GM23338 (cell line): ENCODE data around the gene WNT11. TPM values are rescaled to one million over a fixed set of nuclear protein-coding genes. Genes with fewer than 3 reads are reported as not detected.

Experiments
- ATAC-seq: fragments of 200-7000 bp; cut with Tn5 transposase; 3 replicates; pipeline ENCODE4 v1.9.1; 2020
- DNase-seq: peaks from one replicate; pipeline ENCODE4 v3.0.0-alpha.2; 2015; ENCODE audit warnings: low spot score
- H2AFZ ChIP-seq: fragments of 200-600 bp; sonication (generic); 2 replicates; pipeline ENCODE4 v1.8.0; 2016; ENCODE audit warnings: antibody characterized with exemption, mild to moderate bottlenecking, moderate library complexity
- H3F3A ChIP-seq: fragments of 200-600 bp; sonication (generic); replicated peaks from 2 replicates; pipeline ENCODE4 v1.8.0; 2017; ENCODE audit warnings: antibody characterized with exemption, mixed run types, low read depth
- H3K27ac ChIP-seq: fragments of 200-600 bp; sonication (generic); 2 replicates; pipeline ENCODE4 v1.6.1; 2016; ENCODE audit warnings: low read depth
- H3K27me3 ChIP-seq: fragments of 200-600 bp; sonication (generic); 2 replicates; pipeline ENCODE4 v1.8.0; 2016; ENCODE audit warnings: mild to moderate bottlenecking, mixed run types, moderate library complexity; ENCODE audit not compliant: insufficient read depth
- H3K36me3 ChIP-seq: fragments of 200-600 bp; sonication (generic); 2 replicates; pipeline ENCODE4 v1.8.0; 2016; ENCODE audit warnings: mild to moderate bottlenecking; ENCODE audit not compliant: insufficient read depth
- H3K4me1 ChIP-seq: fragments of 200-600 bp; sonication (generic); 2 replicates; pipeline ENCODE4 v1.8.0; 2016; ENCODE audit warnings: mild to moderate bottlenecking, moderate library complexity; ENCODE audit not compliant: insufficient read depth
- H3K4me2 ChIP-seq: fragments of 200-600 bp; sonication (generic); 2 replicates; pipeline ENCODE4 v1.7.1; 2017; ENCODE audit warnings: mixed run types
- H3K4me3 ChIP-seq: fragments of 200-600 bp; sonication (generic); 2 replicates; pipeline ENCODE4 v1.6.1; 2016; ENCODE audit warnings: mixed run types
- H3K79me2 ChIP-seq: fragments of 200-600 bp; sonication (generic); replicated peaks from 2 replicates; pipeline ENCODE4 v1.8.0; 2017; ENCODE audit warnings: mild to moderate bottlenecking; ENCODE audit not compliant: insufficient read depth
- H3K9me2 ChIP-seq: fragments of 200-600 bp; sonication (generic); 2 replicates; pipeline ENCODE4 v1.8.0; 2017; ENCODE audit not compliant: insufficient read depth
- H4K20me1 ChIP-seq: fragments of 200-600 bp; sonication (generic); replicated peaks from 2 replicates; pipeline ENCODE4 v1.8.0; 2017; ENCODE audit warnings: mild to moderate bottlenecking; ENCODE audit not compliant: insufficient read depth
- H3K27ac Mint-ChIP-seq: 2 replicates; pipeline ENCODE4 v1.8.0; 2020; ENCODE audit warnings: inconsistent platforms, mild to moderate bottlenecking, moderate library complexity, mixed read lengths
- H3K27me3 Mint-ChIP-seq: 3 replicates; pipeline ENCODE4 v1.8.0; 2022; ENCODE audit warnings: low read depth, mild to moderate bottlenecking, moderate library complexity, mixed read lengths, inconsistent platforms; ENCODE audit not compliant: insufficient read depth, poor library complexity
- H3K36me3 Mint-ChIP-seq: 3 replicates; pipeline ENCODE4 v1.8.0; 2021; ENCODE audit warnings: low read depth, mild to moderate bottlenecking, inconsistent platforms, moderate library complexity, mixed read lengths
- H3K4me1 Mint-ChIP-seq: 3 replicates; pipeline ENCODE4 v1.8.0; 2020; ENCODE audit warnings: mild to moderate bottlenecking, inconsistent platforms, mixed read lengths
- H3K4me3 Mint-ChIP-seq: 3 replicates; pipeline ENCODE4 v1.8.0; 2021; ENCODE audit warnings: moderate library complexity, mild to moderate bottlenecking, inconsistent platforms, mixed read lengths
- H3K9me3 Mint-ChIP-seq: 3 replicates; pipeline ENCODE4 v1.8.0; 2020; ENCODE audit warnings: moderate library complexity, mild to moderate bottlenecking, inconsistent platforms, mixed read lengths
- JUNB ChIP-seq: IDR thresholded peaks from one replicate; pipeline ENCODE4 v1.6.1; 2016; ENCODE audit warnings: antibody characterized with exemption; ENCODE audit not compliant: unreplicated experiment
- NANOG ChIP-seq: IDR thresholded peaks from 2 replicates; pipeline ENCODE4 v1.6.1; 2016; ENCODE audit warnings: antibody characterized with exemption, borderline replicate concordance
- STAT1 ChIP-seq: IDR thresholded peaks from one replicate; pipeline ENCODE4 v1.6.1; 2016; ENCODE audit warnings: antibody characterized with exemption; ENCODE audit not compliant: unreplicated experiment
- ZNF331 ChIP-seq: fragments of 250-450 bp; sonication (Bioruptor Pico); IDR thresholded peaks from 2 replicates; pipeline ENCODE4 v1.5.0; 2020; ENCODE audit warnings: low read depth, mild to moderate bottlenecking, moderate library complexity
- ZNF462 ChIP-seq: fragments of 250-450 bp; sonication (Bioruptor Pico); IDR thresholded peaks from 2 replicates; pipeline ENCODE4 v1.5.0; 2020; ENCODE audit warnings: mild to moderate bottlenecking, moderate library complexity
- polyA plus RNA-seq: library from polyadenylated mRNA; unstranded; fragments of >200 nt; fragmentation: Nextera tagmentation; extraction: Ambion mirVana; gene quantifications from 2 replicates; pipeline ENCODE4 v1.2.1, GENCODE V29; 2016
- total RNA-seq: library from RNA; depleted of rRNA; stranded (reverse); fragments of >200 nt; shearing (Covaris generic); gene quantifications from 2 replicates; pipeline ENCODE4 v1.2.3, GENCODE V29; 2014
- TF ChIP-seq, protein P1 (sequence below): IDR thresholded peaks from one replicate; pipeline ENCODE4 v1.6.1; 2018; ENCODE audit warnings: antibody characterized with exemption; ENCODE audit not compliant: unreplicated experiment

Gene WNT11
- total and polyA plus RNA-seq, 2 experiments from 2014 or later, result 0.44 to 0.56 TPM

DNA sequence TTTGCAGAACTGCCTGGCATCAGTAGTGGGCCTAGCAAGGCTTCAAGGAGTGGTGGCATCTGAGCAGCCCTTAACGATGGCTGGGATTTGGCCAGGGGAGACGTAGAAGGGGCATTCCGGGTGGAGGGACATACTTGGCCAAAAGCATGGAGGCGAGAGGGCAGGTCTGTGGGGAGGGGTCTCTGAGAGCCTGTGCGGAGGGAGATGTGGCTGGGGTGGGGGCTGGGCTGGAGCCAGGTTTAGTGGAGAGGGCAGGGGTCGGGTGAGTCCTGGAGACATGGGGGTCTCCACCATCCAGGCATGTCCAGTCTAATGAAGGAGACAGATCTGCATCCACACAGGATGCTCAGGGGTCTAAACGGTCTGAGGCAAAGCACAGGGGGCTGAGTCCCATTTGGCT, 34.4 kb upstream of the WNT11 start (continued):
- no peak for TF ChIP-seq ZNF462

DNA sequence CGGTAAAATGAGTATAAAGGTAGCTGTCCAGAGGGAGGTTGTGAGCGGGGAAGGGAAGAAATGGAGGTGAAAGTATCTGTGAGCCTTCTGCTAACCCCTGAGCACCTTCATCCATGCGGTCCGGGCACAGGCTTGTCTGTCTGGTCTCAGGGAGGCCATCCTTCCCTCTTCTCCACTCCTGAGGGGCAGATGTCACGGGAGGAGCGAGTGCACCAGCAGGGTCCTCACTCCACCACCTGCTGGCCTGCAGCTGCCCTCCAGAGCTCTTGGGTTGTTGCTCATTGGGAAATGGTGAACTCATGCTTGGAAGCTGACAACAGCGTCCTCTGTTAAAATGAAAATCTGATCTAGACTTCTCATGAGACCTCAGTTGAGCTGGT, 33.8 kb upstream of the WNT11 start:
- no peak for ATAC-seq
- Mint-ChIP-seq H3K4me3 (no peak overlapping the region), H3K27me3 (peaks cover 40% of the 10 kb centered on the region), H3K4me1 (peaks cover 20% of the 10 kb centered on the region; the same call in 2 of the 3 replicates), H3K27ac (no peak overlapping the region), H3K36me3 (peaks cover 4% of the 10 kb centered on the region; the same call in 2 of the 3 replicates), H3K9me3 (peaks cover 10% of the 10 kb centered on the region)
- DNase-seq, result no peak
- H3K36me3 ChIP-seq, result no peaks in the 10 kb centered on the region
- H3K4me1 ChIP-seq, result peaks cover 10% of the 10 kb centered on the region; the same call in 1 of the 2 replicates
- no peaks in the 10 kb centered on the region for H3K9me2 ChIP-seq
- no peak overlapping the region for H3K4me2 ChIP-seq
- no peaks in the 10 kb centered on the region for H4K20me1 ChIP-seq
- H3F3A ChIP-seq, result 0 out of 2 replicates have a peak, but pooled peaks cover 3% of the 10 kb centered on the region
- no peak overlapping the region for H3K27ac ChIP-seq
- peaks cover 27% of the 10 kb centered on the region for H3K27me3 ChIP-seq
- H2AFZ ChIP-seq, result no peak overlapping the region
- no peak overlapping the region for H3K4me3 ChIP-seq
- H3K79me2 ChIP-seq, result no peaks in the 10 kb centered on the region
- TF ChIP-seq, protein P1, sequence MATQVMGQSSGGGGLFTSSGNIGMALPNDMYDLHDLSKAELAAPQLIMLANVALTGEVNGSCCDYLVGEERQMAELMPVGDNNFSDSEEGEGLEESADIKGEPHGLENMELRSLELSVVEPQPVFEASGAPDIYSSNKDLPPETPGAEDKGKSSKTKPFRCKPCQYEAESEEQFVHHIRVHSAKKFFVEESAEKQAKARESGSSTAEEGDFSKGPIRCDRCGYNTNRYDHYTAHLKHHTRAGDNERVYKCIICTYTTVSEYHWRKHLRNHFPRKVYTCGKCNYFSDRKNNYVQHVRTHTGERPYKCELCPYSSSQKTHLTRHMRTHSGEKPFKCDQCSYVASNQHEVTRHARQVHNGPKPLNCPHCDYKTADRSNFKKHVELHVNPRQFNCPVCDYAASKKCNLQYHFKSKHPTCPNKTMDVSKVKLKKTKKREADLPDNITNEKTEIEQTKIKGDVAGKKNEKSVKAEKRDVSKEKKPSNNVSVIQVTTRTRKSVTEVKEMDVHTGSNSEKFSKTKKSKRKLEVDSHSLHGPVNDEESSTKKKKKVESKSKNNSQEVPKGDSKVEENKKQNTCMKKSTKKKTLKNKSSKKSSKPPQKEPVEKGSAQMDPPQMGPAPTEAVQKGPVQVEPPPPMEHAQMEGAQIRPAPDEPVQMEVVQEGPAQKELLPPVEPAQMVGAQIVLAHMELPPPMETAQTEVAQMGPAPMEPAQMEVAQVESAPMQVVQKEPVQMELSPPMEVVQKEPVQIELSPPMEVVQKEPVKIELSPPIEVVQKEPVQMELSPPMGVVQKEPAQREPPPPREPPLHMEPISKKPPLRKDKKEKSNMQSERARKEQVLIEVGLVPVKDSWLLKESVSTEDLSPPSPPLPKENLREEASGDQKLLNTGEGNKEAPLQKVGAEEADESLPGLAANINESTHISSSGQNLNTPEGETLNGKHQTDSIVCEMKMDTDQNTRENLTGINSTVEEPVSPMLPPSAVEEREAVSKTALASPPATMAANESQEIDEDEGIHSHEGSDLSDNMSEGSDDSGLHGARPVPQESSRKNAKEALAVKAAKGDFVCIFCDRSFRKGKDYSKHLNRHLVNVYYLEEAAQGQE, result no peak
- TF ChIP-seq STAT1 (no peak), ZNF331 (CRISPR knock-in tag) (no peak), JUNB (no peak), NANOG (no peak), ZNF462 (no peak)
